Stimulated activated CD4-positive, alpha-beta T cell treated with anti-CD3 and anti-CD28 coated beads, Interleukin-12 subunit alpha, Interleukin-12 subunit beta, amount 100 ng/mL, for 24 hours (primary cell): ENCODE results near the gene DEPDC1B.
"Not testable (repeated sequence)": the region's sequence is repeated elsewhere in the genome, so short reads cannot be mapped to it uniquely, and the experiment has no call there.

ENCODE experiments used
- DNase-seq, 2 experiments: peaks; one replicate each; pipeline ENCODE4 v3.0.0-alpha.2; 2020; ENCODE audit warnings: low read depth in 2 of 2

DEPDC1B gene

GRCh38 chr5:60698336-60698735 lies 1.6 kb downstream of the DEPDC1B start:
- no peak for DNase-seq

DNA sequence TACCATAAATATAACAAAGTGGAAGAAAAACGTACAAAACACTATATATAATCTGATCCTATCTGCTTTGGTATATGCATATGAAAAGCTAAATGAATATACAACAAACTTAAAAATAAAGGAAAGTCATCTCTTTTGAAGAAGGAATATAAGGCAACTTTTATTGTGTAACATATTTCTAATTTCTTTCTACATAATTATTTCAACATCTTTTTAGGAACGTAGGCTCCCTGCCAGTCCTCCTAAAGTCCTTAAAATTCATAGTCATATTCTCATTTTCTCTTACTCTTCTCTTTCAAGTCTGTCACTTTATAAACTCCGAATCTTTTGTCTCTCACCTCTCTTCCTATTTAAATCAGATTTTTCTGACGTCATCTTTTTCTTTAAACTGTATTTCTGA lies 9.6 kb downstream of the DEPDC1B start:
- DNase-seq: no peak

DNA sequence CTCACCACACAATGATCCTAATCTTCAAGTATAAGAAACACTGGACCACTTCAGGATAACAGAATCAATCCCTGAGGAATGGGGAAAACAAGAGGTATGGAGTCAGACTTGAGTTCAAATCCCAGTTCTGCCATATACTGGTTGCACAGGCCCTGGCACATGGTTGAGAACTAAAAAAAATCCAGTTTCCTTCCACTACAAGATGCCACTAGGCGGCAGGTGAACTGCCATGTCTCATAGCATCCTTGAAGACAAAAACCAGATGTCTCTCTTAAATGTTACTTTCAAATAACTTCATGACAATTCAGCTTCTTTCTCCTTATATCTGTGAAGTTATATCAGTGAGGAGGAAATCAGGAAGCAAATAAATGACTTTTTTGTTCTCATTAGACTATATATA lies 11.0 kb downstream of the DEPDC1B start:
- DNase-seq: no peak

- DNase-seq: no peak
Measured at GRCh38 chr5:60687927-60688720, 11.8 kb downstream of the DEPDC1B start.

- no peak for DNase-seq
Measured at GRCh38 chr5:60686157-60686556, 13.8 kb downstream of the DEPDC1B start.

DNA sequence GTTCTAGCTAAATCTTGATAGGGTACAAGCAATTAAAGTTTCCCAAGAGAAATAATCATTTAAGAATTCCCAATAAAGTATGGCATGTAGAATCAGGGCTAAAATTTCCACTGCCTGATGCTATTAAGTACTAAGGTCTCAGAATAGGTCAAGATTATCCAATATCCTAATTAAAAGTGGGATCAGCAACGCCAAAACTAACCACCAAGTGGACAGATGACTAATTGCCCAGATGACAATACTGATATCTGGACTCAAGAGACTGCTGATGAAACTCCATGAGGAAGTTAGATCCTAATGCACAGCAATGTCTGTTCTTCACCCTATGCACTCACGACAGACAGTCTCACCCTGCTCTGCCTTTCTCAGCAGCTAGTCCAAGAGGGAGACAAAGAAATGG lies 14.3 kb downstream of the DEPDC1B start:
- DNase-seq: no peak

DNA sequence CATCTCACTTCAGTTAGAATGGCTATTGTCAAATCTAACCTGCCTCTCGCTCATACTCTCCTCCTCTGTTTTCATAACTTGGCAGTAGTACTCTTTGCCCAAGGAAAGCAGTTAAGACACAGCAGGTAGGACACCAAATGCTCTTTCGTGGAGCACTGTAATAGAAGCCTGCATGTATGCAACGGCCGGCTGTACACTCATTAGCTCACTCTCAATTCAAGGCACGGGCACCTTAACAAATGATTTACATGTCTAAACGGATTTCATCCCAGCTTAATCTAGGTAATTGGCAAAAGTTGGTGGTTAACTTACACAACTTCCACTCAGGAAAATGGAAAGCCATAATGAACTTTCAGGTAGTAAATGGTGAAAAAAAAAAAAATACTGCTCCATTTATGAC lies 14.9 kb downstream of the DEPDC1B start:
- DNase-seq: no peak

- DNase-seq: not testable (repeated sequence)
Measured at GRCh38 chr5:60682007-60682406, 18.0 kb downstream of the DEPDC1B start.

GRCh38 chr5:60679816-60680215 lies 20.1 kb downstream of the DEPDC1B start:
- no peak for DNase-seq

GRCh38 chr5:60677850-60678664 lies 21.9 kb downstream of the DEPDC1B start:
- no peak for DNase-seq

DNA sequence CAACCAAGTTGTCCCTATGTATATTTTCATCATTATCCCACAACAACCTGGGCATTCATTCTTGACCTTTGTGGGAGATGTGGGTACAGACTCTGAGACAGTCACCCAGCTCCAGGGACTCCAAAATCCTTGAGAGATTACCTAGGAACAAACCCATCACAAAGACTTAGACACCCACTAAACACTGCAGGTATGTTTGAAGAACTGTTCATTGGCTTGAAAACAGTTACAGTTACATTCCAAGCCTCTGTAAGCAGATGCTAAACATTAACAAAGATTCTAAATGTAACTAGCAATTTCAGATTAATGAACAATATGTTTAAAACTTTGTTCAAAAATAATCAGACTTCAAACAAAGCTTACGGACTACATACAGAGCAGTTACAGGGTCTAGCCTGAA lies 24.7 kb downstream of the DEPDC1B start:
- no peak for DNase-seq

DNA sequence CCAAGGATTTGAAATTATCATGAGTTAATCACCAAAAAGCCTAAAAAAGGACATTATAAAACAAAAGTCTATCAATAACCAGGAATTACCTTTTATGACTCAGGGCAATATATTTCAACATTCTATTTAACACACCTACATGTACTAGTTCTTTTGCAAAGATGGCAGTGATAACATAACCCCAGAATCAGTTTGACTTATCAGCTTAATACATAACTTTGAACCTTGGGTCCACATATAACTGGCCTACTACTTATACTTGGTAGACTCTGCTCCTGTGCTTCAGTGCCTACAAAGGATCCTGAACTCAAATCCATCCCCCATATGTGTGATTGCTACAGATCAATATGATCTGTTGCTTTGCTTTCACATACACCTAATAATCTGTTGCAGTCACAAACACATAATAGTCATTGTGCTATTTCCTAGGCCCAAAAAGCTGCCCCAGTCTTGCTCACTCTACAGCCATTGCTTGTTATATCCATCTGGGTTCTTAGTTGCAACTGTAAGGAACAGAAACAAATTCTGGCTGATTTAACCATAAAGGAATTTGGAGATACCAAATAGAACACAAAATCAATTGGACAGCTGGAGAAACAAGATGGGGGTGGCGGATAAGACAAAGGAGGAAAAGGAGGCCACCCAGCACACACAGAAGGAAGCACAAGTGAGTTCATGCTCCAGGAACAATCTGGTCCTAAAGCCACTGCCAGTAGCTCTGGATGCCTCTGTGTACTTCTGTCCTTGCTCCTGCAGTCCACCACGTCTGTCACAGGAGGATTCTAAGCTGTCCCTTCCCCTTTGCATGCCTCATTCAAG lies 25.5 kb downstream of the DEPDC1B start:
- DNase-seq: no peak

- no peak for DNase-seq
Measured at GRCh38 chr5:60673334-60673733, 26.6 kb downstream of the DEPDC1B start.

- no peak for DNase-seq
Measured at GRCh38 chr5:60672693-60673264, 27.2 kb downstream of the DEPDC1B start.

DNA sequence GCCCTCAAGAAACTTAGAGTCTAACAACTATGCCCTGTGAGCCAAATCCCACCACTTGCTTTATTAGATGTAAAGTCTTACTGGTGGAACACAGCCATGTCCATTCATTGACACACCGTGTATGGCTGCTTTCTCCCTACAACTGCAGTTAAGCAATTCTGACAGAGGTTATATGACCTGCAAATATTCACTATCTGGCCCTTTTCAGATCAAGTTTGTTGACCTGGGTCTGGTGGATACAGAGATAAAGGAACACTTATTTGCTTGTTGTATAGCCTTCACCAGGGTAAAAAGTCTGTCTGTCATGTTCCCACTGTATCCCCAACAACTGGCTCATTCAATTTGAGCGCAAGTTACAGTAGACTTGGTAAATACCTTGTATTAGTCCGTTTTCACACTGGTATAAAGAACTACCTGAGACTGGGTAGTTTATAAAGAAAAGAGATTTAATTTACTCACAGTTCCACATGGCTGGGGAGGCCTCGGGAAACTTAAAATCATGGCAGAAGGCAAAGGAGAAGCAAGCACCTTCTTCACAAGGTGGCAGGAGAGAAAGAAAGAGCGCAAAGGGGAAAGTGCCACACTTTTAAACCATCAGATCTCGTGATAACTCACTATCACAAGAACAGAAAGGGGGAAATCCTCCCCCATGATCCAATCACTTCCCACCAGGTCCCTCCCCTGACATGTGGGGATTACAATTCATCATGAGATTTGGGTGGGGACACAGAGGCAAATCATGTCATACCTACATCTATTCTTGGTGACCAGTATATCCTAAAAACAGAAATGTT lies 27.9 kb downstream of the DEPDC1B start:
- DNase-seq: no peak

GRCh38 chr5:60670749-60671148 lies 29.2 kb downstream of the DEPDC1B start:
- no peak for DNase-seq

GRCh38 chr5:60668686-60669304 lies 31.2 kb downstream of the DEPDC1B start:
- DNase-seq: no peak

GRCh38 chr5:60651872-60652620 lies 47.9 kb downstream of the DEPDC1B start:
- DNase-seq: no peak

- DNase-seq: no peak
Measured at GRCh38 chr5:60649288-60649917, 50.6 kb downstream of the DEPDC1B start.
